ENCODE measurements around the gene PIGQ. TPM values are rescaled to one million over a fixed set of nuclear protein-coding genes. Genes with fewer than 3 reads are reported as not detected.

Gene PIGQ
- polyA plus RNA-seq, 3 donors: 11.4 to 39.8 (median 12.1) TPM

- Histone ChIP-seq H3K4me1 (ENCODE audit: control insufficient read depth in 1 of 2, insufficient read depth in 2 of 2, low read length in 2 of 2) (peaks cover 11 to 18% of the 10 kb centered on the region in 2 donors), H4K20me1 (ENCODE audit: insufficient read depth, low read length) (peaks cover 92% of the 10 kb centered on the region), H3K4me2 (replicated peaks; ENCODE audit: extremely low read depth, low read length, poor library complexity, severe bottlenecking) (no peak overlapping the region), H3K27me3 (ENCODE audit: control insufficient read depth in 2 of 2, insufficient read depth in 2 of 2, low read length in 2 of 2) (no peaks in the 10 kb centered on the region), H3K79me2 (ENCODE audit: insufficient read depth, low read length) (peaks cover 90% of the 10 kb centered on the region), H3K27ac (ENCODE audit: low read depth in 1 of 2, low read length in 2 of 2) (no peak overlapping the region), H3K9me3 (replicated peaks in 1 of 2; ENCODE audit: control insufficient read depth in 1 of 2, insufficient read depth in 1 of 2, low read length in 2 of 2) (no peaks in the 10 kb centered on the region), H3K4me3 (replicated peaks in 1 of 3; ENCODE audit: low read depth in 2 of 3, low read length in 3 of 3) (no peak overlapping the region), H2AFZ (ENCODE audit: insufficient read depth, low read depth, low read length, poor library complexity, severe bottlenecking) (no peak overlapping the region), H3K9ac (ENCODE audit: insufficient read depth, low read length, poor library complexity, severe bottlenecking) (no peak overlapping the region), H3K36me3 (replicated peaks in 1 of 2; ENCODE audit: control insufficient read depth in 1 of 2, insufficient read depth in 2 of 2, low read length in 2 of 2) (peaks cover 30 to 46% of the 10 kb centered on the region in 2 donors)
- DNase-seq: no peak
- H3K4me3 Mint-ChIP-seq: no peak overlapping the region
- no peaks in the 10 kb centered on the region for H3K9me3 Mint-ChIP-seq
- intact Hi-C loops (cut with micrococcal nuclease): no loop called here
- 95% methylated on average over 17 of the region's 17 CpGs for WGBS (ENCODE audit: insufficient coverage)
- peaks cover 4% of the 10 kb centered on the region for H3K4me1 Mint-ChIP-seq
- no peak for TF ChIP-seq CTCF (IDR thresholded peaks at IDR 0.05)
- H3K27me3 Mint-ChIP-seq (ENCODE audit: low read depth in 3 of 3): no peaks in the 10 kb centered on the region
- H3K27ac Mint-ChIP-seq: peak overlapping the region in 3 of 7 donors; percentile 11 to 61 (median 42)
- peaks cover 19 to 31% of the 10 kb centered on the region in 2 donors for H3K36me3 Mint-ChIP-seq
These were observed 33.0 kb upstream of the PIGQ start for GRCh38 chr16:536746-537145.

- peaks cover 86% of the 10 kb centered on the region for H3K79me2 ChIP-seq (ENCODE audit: insufficient read depth, low read length)
- no peak overlapping the region for H3K4me2 ChIP-seq (replicated peaks; ENCODE audit: extremely low read depth, low read length, poor library complexity, severe bottlenecking)
- DNase-seq: no peak
- Mint-ChIP-seq H3K27me3 (ENCODE audit: low read depth in 3 of 3) (no peaks in the 10 kb centered on the region), H3K9me3 (no peaks in the 10 kb centered on the region), H3K27ac (peak overlapping the region in 4 of 7 donors; percentile 15 to 68 (median 56)), H3K36me3 (peaks cover 22 to 35% of the 10 kb centered on the region in 2 donors), H3K4me3 (no peak overlapping the region), H3K4me1 (peaks cover 4% of the 10 kb centered on the region)
- no peak for TF ChIP-seq CTCF (IDR thresholded peaks at IDR 0.05)
- peaks cover 96% of the 10 kb centered on the region for H4K20me1 ChIP-seq (ENCODE audit: insufficient read depth, low read length)
- H3K27me3 ChIP-seq (ENCODE audit: control insufficient read depth in 2 of 2, insufficient read depth in 2 of 2, low read length in 2 of 2): no peaks in the 10 kb centered on the region
- no peak overlapping the region for H3K27ac ChIP-seq (ENCODE audit: low read depth in 1 of 2, low read length in 2 of 2)
- peaks cover 11 to 18% of the 10 kb centered on the region in 2 donors for H3K4me1 ChIP-seq (ENCODE audit: control insufficient read depth in 1 of 2, insufficient read depth in 2 of 2, low read length in 2 of 2)
- intact Hi-C loops (cut with micrococcal nuclease): no loop called here
- 96% methylated on average over 57 of the region's 60 CpGs for WGBS (ENCODE audit: insufficient coverage)
- H3K4me3 ChIP-seq (replicated peaks in 1 of 3; ENCODE audit: low read depth in 2 of 3, low read length in 3 of 3): no peak overlapping the region
- no peak overlapping the region for H3K9ac ChIP-seq (ENCODE audit: insufficient read depth, low read length, poor library complexity, severe bottlenecking)
- H3K36me3 ChIP-seq (replicated peaks in 1 of 2; ENCODE audit: control insufficient read depth in 1 of 2, insufficient read depth in 2 of 2, low read length in 2 of 2): peaks cover 30 to 46% of the 10 kb centered on the region in 2 donors
- H2AFZ ChIP-seq (ENCODE audit: insufficient read depth, low read depth, low read length, poor library complexity, severe bottlenecking): no peak overlapping the region
- H3K9me3 ChIP-seq (replicated peaks in 1 of 2; ENCODE audit: control insufficient read depth in 1 of 2, insufficient read depth in 1 of 2, low read length in 2 of 2): no peaks in the 10 kb centered on the region
These were observed 32.1 kb upstream of the PIGQ start for GRCh38 chr16:537415-538335.

Data from CD14-positive monocyte (primary cell).